Measurements from ENCODE around the gene LUZP2. TPM values are rescaled to one million over a fixed set of nuclear protein-coding genes. Genes with fewer than 3 reads are reported as not detected.

The LUZP2 gene
- total RNA-seq, 2 experiments from 2014 or later = not detected

- ChIA-PET CTCF (no interaction called here), POLR2A (no interaction called here)
- DNase-seq (no peak), ATAC-seq (ENCODE audit: poor library complexity) (no peak)
- Mint-ChIP-seq H3K9me3 (peaks cover 5% of the 10 kb centered on the region), H3K4me3 (no peak overlapping the region), H3K36me3 (ENCODE audit: low read depth) (no peaks in the 10 kb centered on the region), H3K4me1 (ENCODE audit: low read depth) (no peaks in the 10 kb centered on the region), H3K27ac (no peak overlapping the region), H3K27me3 (no peaks in the 10 kb centered on the region)
- Histone ChIP-seq H3K27ac (ENCODE audit: low read depth in 1 of 2, low read length in 2 of 2) (no peak overlapping the region), H3K9me3 (ENCODE audit: control insufficient read depth in 1 of 2, insufficient read depth in 1 of 2, low read length in 2 of 2) (peaks cover 6 to 10% of the 10 kb centered on the region in 2 experiments), H3K27me3 (ENCODE audit: control insufficient read depth in 1 of 2, insufficient read depth in 2 of 2, low read length in 2 of 2) (no peaks in the 10 kb centered on the region), H3K36me3 (ENCODE audit: insufficient read depth, low read length) (no peaks in the 10 kb centered on the region), H3K4me1 (ENCODE audit: insufficient read depth, low read length) (no peaks in the 10 kb centered on the region), H3K4me3 (ENCODE audit: low read length) (no peak overlapping the region)
- TF ChIP-seq CTCF (IDR thresholded peaks at IDR 0.05) = no peak
- intact Hi-C loops (cut with DNase I, micrococcal nuclease) = no loop called here
Observed at GRCh38 chr11:24585192-24585591, 88.3 kb downstream of the LUZP2 start.

GRCh38 chr11:24587635-24588034, 90.8 kb downstream of the LUZP2 start:
- H3K9me3 ChIP-seq (ENCODE audit: control insufficient read depth in 1 of 2, insufficient read depth in 1 of 2, low read length in 2 of 2) = peaks cover 6% of the 10 kb centered on the region in 2 experiments
- no peaks in the 10 kb centered on the region for H3K36me3 ChIP-seq (ENCODE audit: insufficient read depth, low read length)
- H3K4me3 ChIP-seq (ENCODE audit: low read length) = no peak overlapping the region
- H3K4me3 Mint-ChIP-seq = no peak overlapping the region
- intact Hi-C loops (cut with DNase I, micrococcal nuclease) = no loop called here
- no peaks in the 10 kb centered on the region for H3K27me3 ChIP-seq (ENCODE audit: control insufficient read depth in 1 of 2, insufficient read depth in 2 of 2, low read length in 2 of 2)
- H3K4me1 ChIP-seq (ENCODE audit: insufficient read depth, low read length) = no peaks in the 10 kb centered on the region
- ChIA-PET POLR2A (no interaction called here), CTCF (no interaction called here)
- H3K27ac ChIP-seq (ENCODE audit: low read depth in 1 of 2, low read length in 2 of 2) = no peak overlapping the region
- ATAC-seq (ENCODE audit: poor library complexity) (no peak), DNase-seq (no peak)
- H3K36me3 Mint-ChIP-seq (ENCODE audit: low read depth) = no peaks in the 10 kb centered on the region
- no peak for TF ChIP-seq CTCF (IDR thresholded peaks at IDR 0.05)
- no peaks in the 10 kb centered on the region for H3K27me3 Mint-ChIP-seq
- H3K4me1 Mint-ChIP-seq (ENCODE audit: low read depth) = no peaks in the 10 kb centered on the region
- H3K9me3 Mint-ChIP-seq = peaks cover 2% of the 10 kb centered on the region
- no peak overlapping the region for H3K27ac Mint-ChIP-seq

DNA sequence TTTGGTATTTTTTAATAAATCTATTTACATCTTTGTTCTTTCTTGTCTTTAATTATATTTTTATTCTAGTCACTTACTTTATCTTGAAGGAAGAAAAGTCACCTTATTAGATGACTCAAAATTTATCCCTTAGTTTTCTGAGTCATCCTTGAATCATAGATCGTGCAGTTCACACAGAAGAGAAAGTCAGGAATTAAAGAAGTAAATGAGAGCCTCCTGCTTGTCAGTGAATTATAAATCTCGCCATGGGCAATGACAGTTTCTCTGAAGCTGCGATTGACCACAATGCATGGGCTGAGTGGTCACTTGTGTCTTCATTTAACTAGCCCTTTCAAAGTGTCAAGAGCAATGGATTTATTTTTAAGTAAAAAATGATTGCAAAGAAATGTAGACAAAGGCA, 91.2 kb downstream of the LUZP2 start:
- Mint-ChIP-seq H3K27me3 (no peaks in the 10 kb centered on the region), H3K9me3 (peaks cover 2% of the 10 kb centered on the region), H3K27ac (no peak overlapping the region), H3K4me3 (no peak overlapping the region), H3K4me1 (ENCODE audit: low read depth) (no peaks in the 10 kb centered on the region), H3K36me3 (ENCODE audit: low read depth) (no peaks in the 10 kb centered on the region)
- intact Hi-C loops (cut with DNase I, micrococcal nuclease) = no loop called here
- Histone ChIP-seq H3K27me3 (ENCODE audit: control insufficient read depth in 1 of 2, insufficient read depth in 2 of 2, low read length in 2 of 2) (no peaks in the 10 kb centered on the region), H3K36me3 (ENCODE audit: insufficient read depth, low read length) (no peaks in the 10 kb centered on the region), H3K9me3 (ENCODE audit: control insufficient read depth in 1 of 2, insufficient read depth in 1 of 2, low read length in 2 of 2) (peaks cover 6% of the 10 kb centered on the region in 2 experiments), H3K4me1 (ENCODE audit: insufficient read depth, low read length) (no peaks in the 10 kb centered on the region), H3K27ac (ENCODE audit: low read depth in 1 of 2, low read length in 2 of 2) (no peak overlapping the region), H3K4me3 (ENCODE audit: low read length) (no peak overlapping the region)
- DNase-seq (no peak), ATAC-seq (ENCODE audit: poor library complexity) (no peak)
- ChIA-PET CTCF (no interaction called here), POLR2A (no interaction called here)
- no peak for TF ChIP-seq CTCF (IDR thresholded peaks at IDR 0.05)
